Sigmoid colon (tissue), 4 donors: ENCODE data around the gene CTSE.

Experiments
- EP300 ChIP-seq, 4 donors: sonication (generic); formaldehyde crosslinking; IDR thresholded peaks; one replicate each; pipeline ENCODE4 v1.6.1; 2017; ENCODE audit warnings: antibody characterized with exemption in 4 of 4
- POLR2A ChIP-seq, 2 donors: fragments of 450-650 bp; IDR thresholded peaks; one replicate each; pipeline ENCODE4 v1.6.1; 2016; ENCODE audit warnings: antibody characterized with exemption in 2 of 2, mild to moderate bottlenecking in 2 of 2, moderate library complexity in 2 of 2
- POLR2AphosphoS5 ChIP-seq, 4 donors: sonication (generic); formaldehyde crosslinking; IDR thresholded peaks; one replicate each; pipeline ENCODE4 v1.6.1; 2017; ENCODE audit warnings: antibody characterized with exemption in 4 of 4
- TF ChIP-seq, protein P1 (sequence below), 4 experiments: fragments of 450-650 bp in 3 of 4; fragments of 200-600 bp in 1 of 4; IDR thresholded peaks; one replicate each; pipeline ENCODE4 v1.5.1; 2016 to 2019; ENCODE audit warnings: antibody characterized with exemption in 4 of 4, mild to moderate bottlenecking in 3 of 4, moderate library complexity in 2 of 4

DNA sequence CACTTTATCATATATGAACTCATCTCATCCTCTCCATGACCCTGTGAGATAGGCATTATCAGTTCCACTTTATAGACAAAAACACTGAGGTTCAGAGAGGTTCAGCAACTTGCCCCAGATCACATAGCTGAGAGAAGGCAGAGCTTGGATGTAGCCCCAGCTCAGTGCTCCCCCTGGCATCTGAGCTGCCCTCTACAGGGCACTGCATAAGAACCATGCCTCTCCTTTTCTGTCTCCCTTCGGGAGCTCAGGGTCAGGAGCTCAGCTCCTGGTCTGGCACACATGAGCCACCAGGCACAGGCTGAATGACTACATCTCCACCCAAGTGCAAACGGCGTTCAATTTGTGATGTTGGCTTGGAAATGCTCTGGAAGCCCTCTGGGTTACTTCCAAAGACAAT is 37.4 kb downstream of the CTSE start:
- TF ChIP-seq, protein P1, sequence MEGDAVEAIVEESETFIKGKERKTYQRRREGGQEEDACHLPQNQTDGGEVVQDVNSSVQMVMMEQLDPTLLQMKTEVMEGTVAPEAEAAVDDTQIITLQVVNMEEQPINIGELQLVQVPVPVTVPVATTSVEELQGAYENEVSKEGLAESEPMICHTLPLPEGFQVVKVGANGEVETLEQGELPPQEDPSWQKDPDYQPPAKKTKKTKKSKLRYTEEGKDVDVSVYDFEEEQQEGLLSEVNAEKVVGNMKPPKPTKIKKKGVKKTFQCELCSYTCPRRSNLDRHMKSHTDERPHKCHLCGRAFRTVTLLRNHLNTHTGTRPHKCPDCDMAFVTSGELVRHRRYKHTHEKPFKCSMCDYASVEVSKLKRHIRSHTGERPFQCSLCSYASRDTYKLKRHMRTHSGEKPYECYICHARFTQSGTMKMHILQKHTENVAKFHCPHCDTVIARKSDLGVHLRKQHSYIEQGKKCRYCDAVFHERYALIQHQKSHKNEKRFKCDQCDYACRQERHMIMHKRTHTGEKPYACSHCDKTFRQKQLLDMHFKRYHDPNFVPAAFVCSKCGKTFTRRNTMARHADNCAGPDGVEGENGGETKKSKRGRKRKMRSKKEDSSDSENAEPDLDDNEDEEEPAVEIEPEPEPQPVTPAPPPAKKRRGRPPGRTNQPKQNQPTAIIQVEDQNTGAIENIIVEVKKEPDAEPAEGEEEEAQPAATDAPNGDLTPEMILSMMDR (IDR thresholded peaks at IDR 0.05) = no peak
- TF ChIP-seq POLR2A (IDR thresholded peaks at IDR 0.05) (no peak), EP300 (IDR thresholded peaks at IDR 0.05) (no peak), POLR2AphosphoS5 (IDR thresholded peaks at IDR 0.05) (no peak)
